LNCaP clone FGC (cell line): ENCODE data around the gene DNAH11.

ENCODE experiments used
- DNase-seq: peaks from one replicate; pipeline ENCODE4 v3.0.0-alpha.2; 2011; ENCODE audit warnings: low read depth
- H3K4me3 ChIP-seq: 2 replicates; pipeline ENCODE4 v1.5.1; 2011; ENCODE audit warnings: mild to moderate bottlenecking, low read depth, low read length, control low read depth
- TF ChIP-seq, protein P1 (sequence below): IDR thresholded peaks from 2 replicates; pipeline ENCODE4 v1.5.1; 2012; ENCODE audit warnings: mild to moderate bottlenecking; ENCODE audit not compliant: control insufficient read depth, insufficient read depth; ENCODE audit errors: extremely low read depth

Gene DNAH11

DNA sequence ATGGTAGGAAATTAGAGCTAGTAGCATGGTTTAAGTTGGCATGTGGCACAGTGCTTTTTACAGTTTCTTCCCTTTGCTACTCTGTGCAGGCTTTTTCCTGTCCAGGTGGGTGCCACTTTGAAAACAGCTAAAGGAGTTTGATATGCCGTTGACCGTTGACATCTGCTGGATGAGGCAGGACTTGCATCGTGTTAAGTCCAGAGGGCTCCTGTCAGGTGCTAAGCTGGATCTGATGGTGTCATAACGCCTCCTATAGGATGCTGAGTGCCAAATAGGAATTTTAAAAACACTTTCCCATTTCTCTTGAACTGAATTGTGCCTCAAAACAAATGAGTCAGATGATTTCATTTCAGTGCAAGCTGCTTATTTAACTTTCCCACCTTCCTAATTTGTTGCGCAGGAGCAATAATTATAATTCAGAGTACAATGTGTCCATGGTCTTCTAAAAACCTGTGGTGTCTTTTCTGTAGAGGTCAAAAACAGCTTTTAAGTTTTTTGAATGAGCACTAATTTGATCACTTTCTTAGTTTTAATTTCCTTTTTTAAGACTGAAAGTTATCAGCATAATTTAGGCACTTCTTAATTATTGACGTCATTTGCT, 224.6 kb downstream of the DNAH11 start:
- TF ChIP-seq, protein P1, sequence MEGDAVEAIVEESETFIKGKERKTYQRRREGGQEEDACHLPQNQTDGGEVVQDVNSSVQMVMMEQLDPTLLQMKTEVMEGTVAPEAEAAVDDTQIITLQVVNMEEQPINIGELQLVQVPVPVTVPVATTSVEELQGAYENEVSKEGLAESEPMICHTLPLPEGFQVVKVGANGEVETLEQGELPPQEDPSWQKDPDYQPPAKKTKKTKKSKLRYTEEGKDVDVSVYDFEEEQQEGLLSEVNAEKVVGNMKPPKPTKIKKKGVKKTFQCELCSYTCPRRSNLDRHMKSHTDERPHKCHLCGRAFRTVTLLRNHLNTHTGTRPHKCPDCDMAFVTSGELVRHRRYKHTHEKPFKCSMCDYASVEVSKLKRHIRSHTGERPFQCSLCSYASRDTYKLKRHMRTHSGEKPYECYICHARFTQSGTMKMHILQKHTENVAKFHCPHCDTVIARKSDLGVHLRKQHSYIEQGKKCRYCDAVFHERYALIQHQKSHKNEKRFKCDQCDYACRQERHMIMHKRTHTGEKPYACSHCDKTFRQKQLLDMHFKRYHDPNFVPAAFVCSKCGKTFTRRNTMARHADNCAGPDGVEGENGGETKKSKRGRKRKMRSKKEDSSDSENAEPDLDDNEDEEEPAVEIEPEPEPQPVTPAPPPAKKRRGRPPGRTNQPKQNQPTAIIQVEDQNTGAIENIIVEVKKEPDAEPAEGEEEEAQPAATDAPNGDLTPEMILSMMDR = peak; percentile 99
- peak; percentile 90 for DNase-seq
- no peak overlapping the region for H3K4me3 ChIP-seq

DNA sequence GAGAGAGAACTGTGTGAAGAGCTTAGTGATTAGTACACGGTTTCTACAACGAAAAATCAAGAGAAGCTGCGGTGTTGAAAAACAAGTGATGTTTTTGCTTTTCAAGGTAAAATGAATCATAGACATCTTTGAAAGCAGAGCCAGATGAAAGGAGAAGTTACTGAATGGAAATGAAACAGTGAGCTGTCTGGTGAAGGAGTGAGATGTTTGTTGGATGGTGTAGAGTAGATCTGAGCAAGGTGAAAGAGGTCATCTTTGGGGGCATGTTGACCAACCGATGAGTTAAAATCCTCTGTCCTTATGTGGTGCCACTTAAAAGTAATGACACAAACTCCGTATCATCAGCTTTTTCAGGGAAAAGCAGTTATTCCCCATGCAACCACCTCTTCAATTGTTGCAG, 225.4 kb downstream of the DNAH11 start:
- no peak for DNase-seq
- TF ChIP-seq, protein P1 = no peak
- H3K4me3 ChIP-seq = no peak overlapping the region

DNA sequence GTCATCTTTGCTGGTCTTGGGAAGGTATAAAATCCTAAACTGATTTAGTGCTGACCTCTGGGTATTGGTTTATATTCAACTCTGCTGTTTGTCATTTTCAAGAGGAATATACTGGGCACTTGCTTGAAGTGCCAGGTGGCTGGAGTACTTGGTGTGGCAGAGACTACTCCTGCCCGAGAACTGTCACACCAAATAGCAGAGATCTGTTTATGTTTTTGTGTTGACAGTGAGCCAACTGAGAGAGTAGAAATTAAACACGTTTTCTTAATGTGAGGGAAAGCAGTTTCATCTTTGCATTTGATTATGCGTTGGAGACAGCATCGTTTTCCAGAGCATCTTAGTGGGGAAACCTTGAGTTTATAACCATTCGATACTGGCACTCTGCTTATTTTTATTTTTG, 228.4 kb downstream of the DNAH11 start:
- no peak overlapping the region for H3K4me3 ChIP-seq
- no peak for DNase-seq
- TF ChIP-seq, protein P1 = no peak

DNA sequence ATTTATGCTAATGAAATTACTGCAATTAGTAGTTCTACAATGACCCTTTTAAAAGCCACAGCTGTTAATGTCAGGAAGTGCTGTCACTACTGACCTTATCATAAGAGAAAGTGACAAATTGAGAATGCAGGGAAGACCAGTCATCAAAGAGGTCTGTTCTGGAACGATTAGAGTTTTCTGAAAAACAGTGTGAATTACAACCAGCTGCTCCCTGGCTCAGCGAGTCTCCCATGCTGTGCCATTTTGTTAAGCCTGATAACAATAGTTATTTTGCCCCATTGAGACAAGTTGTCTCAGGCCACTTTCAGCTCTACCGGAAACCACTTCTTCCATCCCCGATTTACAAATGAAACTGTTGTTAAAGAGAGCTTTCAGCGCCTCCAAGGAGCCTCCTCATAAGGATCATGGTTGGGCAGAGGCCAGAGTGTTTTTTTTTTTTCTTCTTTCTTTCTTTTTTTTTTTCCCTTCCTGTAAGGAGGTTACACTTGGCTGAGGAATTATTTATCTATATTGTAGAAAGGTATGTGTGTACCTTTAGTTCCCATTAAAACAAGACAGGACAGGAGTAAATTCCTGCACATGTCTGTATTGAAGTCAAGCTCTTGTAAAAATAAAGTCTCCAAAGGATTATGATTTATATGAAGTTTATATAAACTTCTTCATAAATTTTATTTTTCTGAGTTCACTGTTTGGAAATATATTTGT, 229.2 kb downstream of the DNAH11 start:
- TF ChIP-seq, protein P1 = no peak
- no peak overlapping the region for H3K4me3 ChIP-seq
- no peak for DNase-seq

DNA sequence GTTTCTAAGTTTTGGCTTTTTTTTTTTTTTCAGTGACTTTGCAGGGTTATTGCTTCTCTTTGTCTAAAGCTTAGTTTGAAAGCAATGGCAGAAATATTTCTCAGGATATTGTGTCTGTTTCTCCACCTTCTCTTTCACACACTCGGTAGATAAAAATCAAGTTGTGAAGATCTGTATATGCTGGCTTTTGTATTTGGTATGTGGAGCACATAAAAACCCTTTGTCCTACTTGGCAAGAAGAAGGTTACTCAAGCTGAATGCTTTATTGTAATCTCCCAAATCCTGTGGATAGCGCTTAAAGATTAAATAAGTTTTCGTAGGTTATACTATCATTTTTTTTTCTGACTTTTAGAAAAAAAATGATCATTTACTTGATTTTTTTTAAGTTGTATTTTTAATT, 230.5 kb downstream of the DNAH11 start:
- H3K4me3 ChIP-seq = no peak overlapping the region
- no peak for DNase-seq
- TF ChIP-seq, protein P1 = no peak

DNA sequence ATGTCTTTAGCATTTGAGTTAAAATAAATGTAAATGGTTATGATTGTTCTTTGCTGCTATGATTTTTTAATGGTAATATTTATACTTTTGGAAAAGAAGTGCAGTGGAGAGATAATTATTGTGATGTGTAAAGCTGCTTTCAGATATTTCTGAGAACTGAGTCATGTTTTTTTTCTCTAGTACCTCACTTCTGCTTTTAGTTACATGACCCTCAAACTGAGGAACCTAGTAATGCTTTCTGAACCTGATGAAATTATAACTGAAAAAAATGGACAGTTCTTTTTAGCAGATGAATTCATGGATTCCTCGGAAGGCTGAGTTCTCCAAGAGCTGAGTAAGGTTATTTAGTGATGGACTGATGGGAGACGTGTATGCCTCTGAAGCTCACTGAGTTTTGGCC, 235.1 kb downstream of the DNAH11 start:
- TF ChIP-seq, protein P1 = no peak
- no peak overlapping the region for H3K4me3 ChIP-seq
- no peak for DNase-seq

DNA sequence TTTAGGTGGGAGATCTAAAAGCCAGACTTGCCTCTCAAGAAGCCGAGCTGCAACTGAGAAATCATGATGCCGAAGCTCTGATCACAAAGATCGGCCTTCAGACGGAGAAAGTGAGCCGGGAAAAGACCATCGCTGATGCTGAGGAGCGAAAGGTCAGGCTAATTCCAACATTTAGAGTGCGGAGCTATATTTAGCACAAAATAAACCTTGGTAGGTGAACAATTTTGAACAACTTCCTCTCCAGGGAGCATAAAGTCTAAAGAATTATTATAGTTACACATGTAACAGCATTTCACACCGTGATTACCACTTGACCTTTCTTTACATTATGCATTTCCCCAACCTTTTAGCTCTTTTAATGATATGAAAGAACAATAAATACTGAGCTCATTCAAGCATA, 236.1 kb downstream of the DNAH11 start:
- TF ChIP-seq, protein P1 = no peak
- no peak for DNase-seq

More for the DNA sequence above, 236.1 kb downstream of the DNAH11 start:
- no peak overlapping the region for H3K4me3 ChIP-seq
